Nephron (organoid): ENCODE measurements around the gene NPDC1.

Source experiments
- H3K27ac Mint-ChIP-seq, 3 experiments: 2 replicates each; pipeline ENCODE4 v1.8.0; 2020; ENCODE audit warnings: mixed read lengths in 3 of 3, mild to moderate bottlenecking in 2 of 3, moderate library complexity in 1 of 3
- H3K27me3 Mint-ChIP-seq: 2 replicates; pipeline ENCODE4 v1.8.0; 2021; ENCODE audit warnings: low read depth, mild to moderate bottlenecking, moderate library complexity, mixed read lengths
- H3K36me3 Mint-ChIP-seq: 2 replicates; pipeline ENCODE4 v1.8.0; 2020; ENCODE audit warnings: low read depth, mixed read lengths
- H3K4me1 Mint-ChIP-seq: 2 replicates; pipeline ENCODE4 v1.8.0; 2020; ENCODE audit warnings: mixed read lengths
- H3K4me3 Mint-ChIP-seq, 3 experiments: 2 replicates each; pipeline ENCODE4 v1.8.0; 2020; ENCODE audit warnings: mild to moderate bottlenecking in 3 of 3, mixed read lengths in 3 of 3, moderate library complexity in 2 of 3
- H3K9me3 Mint-ChIP-seq: 2 replicates; pipeline ENCODE4 v1.8.0; 2020; ENCODE audit warnings: mixed read lengths
- TF ChIP-seq, protein P1 (sequence below), 3 experiments: fragments of 200-600 bp; sonication (generic); IDR thresholded peaks; one replicate each; pipeline ENCODE4 v1.5.0; 2021; ENCODE audit warnings: antibody characterized with exemption in 3 of 3; ENCODE audit not compliant: unreplicated experiment in 3 of 3

NPDC1 gene

DNA sequence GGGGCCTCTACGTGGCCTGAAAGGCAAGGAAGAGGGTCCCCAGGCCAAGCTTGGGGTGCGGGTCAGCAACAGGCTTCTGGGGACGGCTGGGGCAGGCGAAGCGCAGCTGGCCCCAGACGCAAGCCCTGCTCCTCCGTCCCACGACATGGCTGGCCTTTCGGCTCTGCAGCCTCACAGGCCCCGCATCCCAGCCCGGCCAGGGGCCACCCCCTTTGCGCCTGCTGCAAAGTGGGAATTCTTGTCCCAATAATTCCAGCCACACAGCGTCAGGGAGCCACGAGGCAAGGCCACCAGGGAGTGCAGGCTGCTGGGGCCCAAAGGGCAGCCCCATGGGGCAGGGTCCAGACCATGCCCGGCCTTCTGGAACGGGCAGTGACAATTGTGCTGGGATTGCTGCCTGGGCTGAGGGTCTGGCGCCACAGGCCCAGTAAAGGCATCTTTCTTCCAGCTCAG lies 9.0 kb upstream of the NPDC1 start:
- peaks cover 68% of the 10 kb centered on the region for H3K27me3 Mint-ChIP-seq
- peak overlapping the region in 2 of 3 experiments; percentile 87 to 93 for H3K27ac Mint-ChIP-seq
- peaks cover 25% of the 10 kb centered on the region for H3K4me1 Mint-ChIP-seq
- TF ChIP-seq, protein P1, sequence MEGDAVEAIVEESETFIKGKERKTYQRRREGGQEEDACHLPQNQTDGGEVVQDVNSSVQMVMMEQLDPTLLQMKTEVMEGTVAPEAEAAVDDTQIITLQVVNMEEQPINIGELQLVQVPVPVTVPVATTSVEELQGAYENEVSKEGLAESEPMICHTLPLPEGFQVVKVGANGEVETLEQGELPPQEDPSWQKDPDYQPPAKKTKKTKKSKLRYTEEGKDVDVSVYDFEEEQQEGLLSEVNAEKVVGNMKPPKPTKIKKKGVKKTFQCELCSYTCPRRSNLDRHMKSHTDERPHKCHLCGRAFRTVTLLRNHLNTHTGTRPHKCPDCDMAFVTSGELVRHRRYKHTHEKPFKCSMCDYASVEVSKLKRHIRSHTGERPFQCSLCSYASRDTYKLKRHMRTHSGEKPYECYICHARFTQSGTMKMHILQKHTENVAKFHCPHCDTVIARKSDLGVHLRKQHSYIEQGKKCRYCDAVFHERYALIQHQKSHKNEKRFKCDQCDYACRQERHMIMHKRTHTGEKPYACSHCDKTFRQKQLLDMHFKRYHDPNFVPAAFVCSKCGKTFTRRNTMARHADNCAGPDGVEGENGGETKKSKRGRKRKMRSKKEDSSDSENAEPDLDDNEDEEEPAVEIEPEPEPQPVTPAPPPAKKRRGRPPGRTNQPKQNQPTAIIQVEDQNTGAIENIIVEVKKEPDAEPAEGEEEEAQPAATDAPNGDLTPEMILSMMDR (IDR thresholded peaks at IDR 0.05; ENCODE audit: unreplicated experiment in 3 of 3): no peak
- no peaks in the 10 kb centered on the region for H3K9me3 Mint-ChIP-seq
- peak overlapping the region in 1 of 3 experiments; percentile 36 for H3K4me3 Mint-ChIP-seq
- H3K36me3 Mint-ChIP-seq: no peaks in the 10 kb centered on the region

DNA sequence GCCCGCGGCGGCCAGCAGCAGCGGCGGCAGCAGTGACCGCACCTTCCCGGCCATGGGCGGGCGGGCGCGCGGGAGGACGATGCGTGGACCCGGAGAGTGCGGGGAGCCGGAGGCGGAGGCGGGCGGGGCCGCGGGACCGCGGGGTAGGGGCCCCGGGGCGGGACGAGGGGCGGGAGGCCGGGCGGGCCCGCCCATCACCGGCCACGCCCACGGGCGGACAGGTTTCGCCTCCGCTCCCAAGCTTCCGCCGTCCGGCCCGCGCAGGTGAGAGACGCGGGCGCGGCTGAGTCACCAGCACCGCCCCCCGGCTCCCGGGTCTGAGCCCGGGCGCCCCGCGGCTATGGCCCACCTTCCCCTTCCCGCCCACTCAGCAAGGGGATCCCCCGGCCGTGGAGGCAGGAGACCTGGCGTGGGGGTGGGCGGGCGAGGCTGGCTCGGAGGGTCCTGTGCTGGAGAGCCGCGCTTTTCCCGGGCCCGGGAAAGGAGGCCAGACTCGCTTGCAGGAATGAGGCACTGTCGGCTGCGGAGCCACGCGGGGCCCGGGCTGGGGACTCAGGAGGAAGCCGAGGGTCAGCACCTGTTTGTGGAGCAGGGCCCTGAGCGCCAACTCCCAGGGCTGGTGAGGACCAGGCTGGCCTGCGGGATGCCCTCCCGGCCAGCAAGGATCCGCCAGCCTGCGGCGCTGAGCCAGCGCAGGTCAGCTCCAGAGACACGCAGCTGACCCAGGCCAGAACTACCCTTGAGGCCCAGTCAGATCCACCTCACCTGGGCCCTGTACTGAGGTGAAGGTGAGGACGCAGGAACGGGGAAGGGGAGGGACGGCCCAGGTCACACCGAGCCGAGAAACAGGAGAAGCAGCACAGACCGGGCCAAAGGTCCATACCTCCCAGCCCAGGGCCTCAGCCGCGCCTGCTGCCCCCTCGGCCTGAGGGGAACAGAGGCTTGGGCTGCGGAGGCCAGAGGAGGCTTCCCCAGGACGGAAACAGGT lies 8.3 kb upstream of the NPDC1 start, which contains the start of gene ENTPD2:
Gene ENTPD2 (minus strand): TSS at position 118 of the 988 bp plus-strand sequence. CDS start 64 bp downstream, at position 54.
- peak within 1 kb of the TSS in 2 of 3 experiments; percentile 55 to 79 for H3K27ac Mint-ChIP-seq
- H3K27me3 Mint-ChIP-seq: peaks cover 75% of the 10 kb centered on the region
- H3K36me3 Mint-ChIP-seq: no peaks in the 10 kb centered on the region
- peak within 1 kb of the TSS; percentile 37 to 61 (median 60) for H3K4me3 Mint-ChIP-seq
- peaks cover 25% of the 10 kb centered on the region for H3K4me1 Mint-ChIP-seq
- TF ChIP-seq, protein P1 (IDR thresholded peaks at IDR 0.05; ENCODE audit: unreplicated experiment in 3 of 3): no peak
- no peaks in the 10 kb centered on the region for H3K9me3 Mint-ChIP-seq

DNA sequence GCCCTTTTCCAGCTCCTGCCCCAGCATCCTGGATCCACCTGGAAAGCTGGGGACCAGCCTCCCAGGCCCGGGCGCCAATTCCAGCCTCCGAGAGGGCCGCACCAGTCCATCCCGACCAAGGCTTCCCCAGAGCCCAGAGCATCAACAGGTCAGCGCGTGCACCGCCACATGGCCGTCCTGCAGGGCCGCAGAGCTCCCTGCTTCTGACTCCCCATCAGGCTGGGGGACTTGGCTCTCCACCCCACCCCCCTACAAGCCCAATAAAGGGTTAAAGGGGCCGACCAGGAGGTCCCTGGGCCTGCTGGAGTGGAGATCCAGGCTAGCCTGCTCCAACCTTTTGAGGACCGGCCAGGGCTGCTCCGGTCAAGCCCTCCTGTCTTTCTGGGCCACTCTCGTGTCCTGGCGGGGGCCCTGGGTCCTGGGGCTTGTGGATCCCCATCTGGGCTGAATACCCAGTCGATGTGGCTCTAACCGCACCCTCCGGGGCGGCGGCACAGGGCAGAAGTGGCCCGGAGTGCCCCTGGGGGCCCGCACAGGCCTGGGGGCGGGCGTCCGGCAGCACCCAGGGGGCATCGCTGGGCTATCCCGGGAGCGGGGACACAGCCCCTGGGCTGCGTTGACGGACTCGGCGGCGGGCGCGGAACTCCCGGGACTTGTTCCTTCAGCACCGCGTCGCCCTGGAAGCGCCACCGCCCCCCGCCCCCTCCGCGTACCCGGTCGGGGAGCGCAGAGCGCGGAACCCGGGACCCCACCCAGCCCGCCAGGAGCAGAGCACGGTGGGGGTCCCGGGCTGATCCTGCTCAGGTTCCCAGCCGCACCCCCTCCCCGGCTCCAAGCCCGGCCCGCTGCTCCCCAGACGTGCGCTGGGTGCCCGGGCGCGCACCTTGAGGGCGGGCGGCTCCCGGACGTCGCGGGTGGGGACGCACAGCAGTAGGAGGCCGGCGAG lies 7.3 kb upstream of the NPDC1 start:
- no peaks in the 10 kb centered on the region for H3K9me3 Mint-ChIP-seq
- peaks cover 73% of the 10 kb centered on the region for H3K27me3 Mint-ChIP-seq
- H3K4me3 Mint-ChIP-seq: peak overlapping the region in 1 of 3 experiments; percentile 44
- no peaks in the 10 kb centered on the region for H3K36me3 Mint-ChIP-seq
- H3K4me1 Mint-ChIP-seq: peaks cover 19% of the 10 kb centered on the region
- TF ChIP-seq, protein P1 (IDR thresholded peaks at IDR 0.05; ENCODE audit: unreplicated experiment in 3 of 3): no peak
- no peak overlapping the region for H3K27ac Mint-ChIP-seq

DNA sequence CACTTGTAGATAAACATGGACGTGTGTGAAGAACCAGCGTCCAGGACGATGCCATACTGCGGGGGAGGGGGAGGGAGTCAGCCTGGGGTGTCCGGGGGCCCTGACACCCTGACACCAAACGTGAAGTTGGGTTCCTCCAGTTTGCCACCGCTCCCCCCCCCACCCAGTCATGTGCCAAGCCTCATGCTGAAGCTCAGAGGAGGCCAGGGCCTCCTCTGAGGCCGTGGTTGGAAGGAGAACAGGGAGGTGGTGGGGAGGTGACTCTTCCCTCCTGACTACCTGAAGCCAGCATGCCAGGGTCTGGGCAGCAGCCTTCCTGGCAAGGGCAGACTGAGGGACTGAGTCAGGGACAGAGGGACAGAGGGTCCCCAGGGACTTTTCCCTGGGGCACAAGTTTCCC lies 6.3 kb upstream of the NPDC1 start:
- H3K4me3 Mint-ChIP-seq: peak overlapping the region in 1 of 3 experiments; percentile 49
- peaks cover 74% of the 10 kb centered on the region for H3K27me3 Mint-ChIP-seq
- H3K9me3 Mint-ChIP-seq: no peaks in the 10 kb centered on the region
- H3K4me1 Mint-ChIP-seq: peaks cover 11% of the 10 kb centered on the region
- no peaks in the 10 kb centered on the region for H3K36me3 Mint-ChIP-seq
- no peak overlapping the region for H3K27ac Mint-ChIP-seq
- TF ChIP-seq, protein P1 (IDR thresholded peaks at IDR 0.05; ENCODE audit: unreplicated experiment in 3 of 3): no peak

DNA sequence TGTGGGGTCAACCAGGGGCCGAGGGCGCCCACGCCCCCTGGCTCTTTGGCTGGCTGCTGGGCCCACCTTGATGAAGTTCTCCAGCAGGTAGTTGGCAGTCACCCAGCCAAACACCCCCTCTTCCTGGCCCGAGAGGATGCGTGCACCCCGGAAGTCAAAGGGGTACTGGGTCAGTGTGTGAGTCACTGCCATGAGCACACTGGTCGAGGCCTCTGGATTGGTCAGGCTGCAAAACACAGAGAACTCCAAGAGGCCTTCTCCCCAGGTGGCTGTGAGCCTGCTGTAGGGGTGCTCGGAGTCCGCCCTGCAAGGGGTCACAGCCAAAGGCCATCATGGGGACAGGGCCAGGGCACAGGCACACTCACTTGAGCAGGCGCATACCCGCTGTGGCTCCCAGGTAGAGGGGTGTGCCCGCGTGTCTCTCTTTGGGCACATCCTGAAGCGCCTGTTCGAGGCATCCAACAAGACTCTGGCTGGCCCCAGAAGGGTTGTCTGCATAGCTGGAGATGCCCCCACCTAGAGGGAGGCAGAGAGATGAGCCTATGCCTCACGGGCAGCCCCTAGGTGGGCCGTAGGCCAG lies 5.3 kb upstream of the NPDC1 start:
- H3K27ac Mint-ChIP-seq: no peak overlapping the region
- H3K36me3 Mint-ChIP-seq: no peaks in the 10 kb centered on the region
- H3K27me3 Mint-ChIP-seq: peaks cover 76% of the 10 kb centered on the region
- TF ChIP-seq, protein P1 (IDR thresholded peaks at IDR 0.05; ENCODE audit: unreplicated experiment in 3 of 3): no peak
- no peak overlapping the region for H3K4me3 Mint-ChIP-seq
- no peaks in the 10 kb centered on the region for H3K9me3 Mint-ChIP-seq
- H3K4me1 Mint-ChIP-seq: peaks cover 5% of the 10 kb centered on the region
